COR-L47 (cell line): ENCODE measurements around the gene RPN1.

Source experiments
- DNase-seq: peaks from one replicate; lab custom pipeline; 2025; lab: John Stamatoyannopoulos, UW

The RPN1 gene

GRCh38 chr3:128648940-128649663 lies 1.5 kb downstream of the RPN1 start:
- DNase-seq = peak; percentile 24

GRCh38 chr3:128648402-128648801 lies 2.2 kb downstream of the RPN1 start:
- DNase-seq = no peak

GRCh38 chr3:128647307-128647706 lies 3.3 kb downstream of the RPN1 start:
- no peak for DNase-seq

GRCh38 chr3:128634075-128634611 lies 16.5 kb downstream of the RPN1 start:
- DNase-seq = no peak

GRCh38 chr3:128632301-128632700 lies 18.3 kb downstream of the RPN1 start:
- no peak for DNase-seq

- no peak for DNase-seq
These were observed 20.7 kb downstream of the RPN1 start for GRCh38 chr3:128629936-128630335.

GRCh38 chr3:128625409-128625945 lies 25.1 kb downstream of the RPN1 start:
- no peak for DNase-seq

- DNase-seq = no peak
These were observed 26.0 kb downstream of the RPN1 start for GRCh38 chr3:128624526-128625138.

GRCh38 chr3:128623762-128624176 lies 26.8 kb downstream of the RPN1 start:
- no peak for DNase-seq

- DNase-seq = no peak
These were observed 28.7 kb downstream of the RPN1 start for GRCh38 chr3:128621931-128622330.

- DNase-seq = no peak
These were observed 29.4 kb downstream of the RPN1 start for GRCh38 chr3:128621234-128621633.

- no peak for DNase-seq
These were observed 30.3 kb downstream of the RPN1 start for GRCh38 chr3:128620268-128620691.

- no peak for DNase-seq
These were observed 31.3 kb downstream of the RPN1 start for GRCh38 chr3:128619146-128619890.

GRCh38 chr3:128618398-128618726 lies 32.3 kb downstream of the RPN1 start:
- no peak for DNase-seq

GRCh38 chr3:128617557-128618397 lies 32.8 kb downstream of the RPN1 start:
- DNase-seq = peak; percentile 99

- no peak for DNase-seq
These were observed 33.4 kb downstream of the RPN1 start for GRCh38 chr3:128617270-128617556.

- no peak for DNase-seq
These were observed 33.9 kb downstream of the RPN1 start for GRCh38 chr3:128616516-128617269.

- no peak for DNase-seq
These were observed 36.5 kb downstream of the RPN1 start for GRCh38 chr3:128614076-128614475.

- DNase-seq = no peak
These were observed 37.4 kb downstream of the RPN1 start for GRCh38 chr3:128613083-128613829.

GRCh38 chr3:128610451-128611070 lies 40.1 kb downstream of the RPN1 start:
- DNase-seq = no peak
